GM06990 (cell line): Measurements from ENCODE around the gene TNIK.

Experiments
- DNase-seq: peaks from one replicate; pipeline ENCODE4 v3.0.0-alpha.2; 2011; ENCODE audit not compliant: insufficient read length; ENCODE audit errors: extremely low read depth
- H3K27me3 ChIP-seq: replicated peaks from 2 replicates; pipeline ENCODE4 v1.6.0; 2011; ENCODE audit warnings: low read length; ENCODE audit not compliant: control insufficient read depth, insufficient read depth
- H3K36me3 ChIP-seq: 2 replicates; pipeline ENCODE4 v1.5.1; 2011; ENCODE audit warnings: low read length; ENCODE audit not compliant: control insufficient read depth, insufficient read depth
- H3K4me3 ChIP-seq: replicated peaks from 2 replicates; pipeline ENCODE4 v1.5.1; 2011; ENCODE audit warnings: low read depth, mild to moderate bottlenecking, control low read depth, low read length
- TF ChIP-seq, protein P1 (sequence below): IDR thresholded peaks from 2 replicates; pipeline ENCODE4 v1.5.1; 2011; ENCODE audit warnings: low read length, control low read depth, mild to moderate bottlenecking, inconsistent platforms; ENCODE audit not compliant: insufficient read depth, poor library complexity, severe bottlenecking

Gene TNIK

DNA sequence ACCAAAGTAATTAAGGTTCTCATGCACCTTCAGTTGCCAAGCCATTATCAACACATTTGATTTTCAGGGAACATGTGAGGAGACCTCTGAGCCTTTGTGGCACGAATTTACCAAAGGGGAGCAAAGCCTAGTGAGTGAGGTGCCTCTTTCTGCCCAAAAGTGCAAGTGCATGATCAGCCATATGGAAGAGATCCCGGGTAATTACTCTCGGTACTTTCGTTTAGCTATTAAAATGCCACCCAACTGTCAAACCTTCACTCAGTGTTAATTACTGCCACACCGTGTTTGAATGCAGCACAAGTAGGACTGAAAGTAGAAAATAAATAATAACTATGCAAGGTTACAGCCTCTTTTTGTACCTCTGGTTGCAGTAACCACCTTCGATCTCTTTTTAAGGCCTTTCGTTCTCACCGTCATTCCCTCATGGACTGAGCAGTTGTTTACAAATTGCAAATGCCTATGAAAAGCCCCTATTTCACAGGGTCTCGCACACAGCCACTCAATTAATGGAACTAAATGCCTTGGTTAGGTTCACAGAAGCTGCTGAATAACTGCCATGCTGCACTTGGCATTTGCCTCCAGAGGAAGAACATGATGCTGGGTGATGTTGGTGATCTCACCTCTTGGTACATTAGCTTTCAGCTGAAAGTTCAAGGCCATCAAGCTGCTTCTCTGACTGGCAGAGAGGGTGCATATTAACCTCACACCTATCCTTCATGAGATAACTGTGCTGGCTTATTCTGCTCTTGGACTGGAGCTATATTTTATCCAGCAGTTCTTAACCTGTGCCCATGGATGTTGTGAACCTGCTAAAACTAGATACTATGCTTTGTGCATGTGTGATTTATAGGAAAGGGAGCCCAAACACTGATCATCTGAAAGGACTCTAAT is 69.9 kb downstream of the TNIK start:
- TF ChIP-seq, protein P1, sequence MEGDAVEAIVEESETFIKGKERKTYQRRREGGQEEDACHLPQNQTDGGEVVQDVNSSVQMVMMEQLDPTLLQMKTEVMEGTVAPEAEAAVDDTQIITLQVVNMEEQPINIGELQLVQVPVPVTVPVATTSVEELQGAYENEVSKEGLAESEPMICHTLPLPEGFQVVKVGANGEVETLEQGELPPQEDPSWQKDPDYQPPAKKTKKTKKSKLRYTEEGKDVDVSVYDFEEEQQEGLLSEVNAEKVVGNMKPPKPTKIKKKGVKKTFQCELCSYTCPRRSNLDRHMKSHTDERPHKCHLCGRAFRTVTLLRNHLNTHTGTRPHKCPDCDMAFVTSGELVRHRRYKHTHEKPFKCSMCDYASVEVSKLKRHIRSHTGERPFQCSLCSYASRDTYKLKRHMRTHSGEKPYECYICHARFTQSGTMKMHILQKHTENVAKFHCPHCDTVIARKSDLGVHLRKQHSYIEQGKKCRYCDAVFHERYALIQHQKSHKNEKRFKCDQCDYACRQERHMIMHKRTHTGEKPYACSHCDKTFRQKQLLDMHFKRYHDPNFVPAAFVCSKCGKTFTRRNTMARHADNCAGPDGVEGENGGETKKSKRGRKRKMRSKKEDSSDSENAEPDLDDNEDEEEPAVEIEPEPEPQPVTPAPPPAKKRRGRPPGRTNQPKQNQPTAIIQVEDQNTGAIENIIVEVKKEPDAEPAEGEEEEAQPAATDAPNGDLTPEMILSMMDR, result no peak
- no peaks in the 10 kb centered on the region; the same call in 1 of the 2 replicates for H3K36me3 ChIP-seq
- DNase-seq, result no peak
- no peaks in the 10 kb centered on the region for H3K27me3 ChIP-seq
- H3K4me3 ChIP-seq, result no peak overlapping the region

DNA sequence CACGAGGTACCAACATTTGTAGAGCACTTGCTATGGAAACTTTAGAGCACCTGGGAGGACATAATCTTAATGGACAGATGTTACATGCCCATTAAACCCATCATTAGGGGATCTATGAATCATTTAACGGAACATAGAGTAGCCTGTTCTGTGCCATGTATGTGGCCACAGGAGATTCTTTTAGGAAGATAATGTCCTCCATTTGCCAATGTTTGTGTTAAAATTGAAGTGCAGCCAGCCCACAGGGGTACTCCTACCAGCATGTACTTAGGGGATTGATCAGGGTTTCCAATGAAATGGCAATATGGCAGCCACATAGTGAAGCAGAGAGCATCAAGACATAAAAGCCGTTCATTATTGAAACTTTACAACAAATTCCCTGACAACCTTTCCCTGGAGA is 70.7 kb downstream of the TNIK start:
- TF ChIP-seq, protein P1, result no peak
- Histone ChIP-seq H3K36me3 (no peaks in the 10 kb centered on the region; the same call in none of the 2 replicates), H3K4me3 (no peak overlapping the region), H3K27me3 (no peaks in the 10 kb centered on the region)
- no peak for DNase-seq

DNA sequence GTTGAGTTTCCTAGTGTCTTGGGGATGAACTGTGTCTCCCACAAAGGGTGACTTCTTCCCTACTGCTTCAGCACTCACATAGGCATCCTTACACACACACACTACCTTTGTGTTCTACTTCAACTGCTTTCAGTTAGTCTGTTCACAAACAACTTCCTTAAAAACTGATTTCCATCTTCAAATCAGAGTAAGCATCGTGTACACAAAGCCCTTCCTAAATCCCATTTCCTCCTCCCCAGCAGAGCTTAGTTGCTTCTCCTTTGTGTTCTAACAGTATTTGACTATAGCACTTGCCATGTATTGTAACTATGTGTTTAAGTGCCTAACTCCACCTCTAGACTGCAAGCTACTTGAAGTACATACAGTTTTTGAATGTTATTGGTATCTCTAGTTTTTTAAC is 71.7 kb downstream of the TNIK start:
- no peaks in the 10 kb centered on the region for H3K27me3 ChIP-seq
- DNase-seq, result no peak
- TF ChIP-seq, protein P1, result no peak
- no peak overlapping the region for H3K4me3 ChIP-seq
- H3K36me3 ChIP-seq, result no peaks in the 10 kb centered on the region; the same call in none of the 2 replicates

DNA sequence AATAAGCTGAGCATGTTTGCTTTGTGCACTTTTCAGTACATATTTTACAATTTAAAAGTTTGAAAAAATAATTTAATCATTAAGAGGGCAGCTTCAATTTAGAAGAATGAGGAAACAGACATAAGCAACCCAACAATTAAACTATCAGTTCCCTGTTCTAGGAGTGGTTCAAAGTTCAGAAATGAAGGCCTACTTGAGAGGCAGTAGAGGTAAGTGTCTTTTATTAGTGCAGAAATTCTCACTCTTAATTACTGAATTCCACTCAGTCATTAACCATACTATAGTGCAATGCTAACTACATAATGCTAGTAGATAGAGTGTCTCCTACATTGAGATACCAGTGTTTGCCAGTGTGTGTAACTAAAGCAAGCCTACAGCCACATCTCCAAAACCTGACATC is 73.1 kb downstream of the TNIK start:
- Histone ChIP-seq H3K4me3 (no peak overlapping the region), H3K27me3 (no peaks in the 10 kb centered on the region), H3K36me3 (no peaks in the 10 kb centered on the region; the same call in none of the 2 replicates)
- TF ChIP-seq, protein P1, result no peak
- DNase-seq, result no peak

DNA sequence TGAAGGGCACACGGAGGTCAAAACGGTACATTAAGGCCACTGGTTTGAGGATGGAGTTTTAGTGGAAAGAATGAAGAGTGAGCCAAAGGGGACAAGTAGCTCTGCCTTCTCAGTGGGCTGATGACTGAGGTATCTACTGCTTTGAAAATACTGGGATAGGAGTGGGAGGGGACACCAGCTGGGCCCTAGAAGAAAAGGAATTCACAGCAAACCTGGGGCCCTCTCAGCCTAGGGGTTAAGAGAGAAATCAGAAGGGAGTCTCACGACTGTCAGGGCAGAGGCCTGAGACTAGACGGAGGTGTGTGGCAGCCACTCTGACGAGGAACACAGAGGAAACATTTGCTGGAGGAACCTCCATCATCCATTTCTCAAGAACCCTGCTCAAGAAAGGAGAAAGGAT is 75.1 kb downstream of the TNIK start:
- Histone ChIP-seq H3K36me3 (no peaks in the 10 kb centered on the region; the same call in none of the 2 replicates), H3K4me3 (no peak overlapping the region), H3K27me3 (no peaks in the 10 kb centered on the region)
- DNase-seq, result no peak
- TF ChIP-seq, protein P1, result no peak
